Liver (tissue), 9 donors: ENCODE measurements around the gene ADGRB2. TPM values are rescaled to one million over a fixed set of nuclear protein-coding genes. Genes with fewer than 3 reads are reported as not detected.
A peak's percentile ranks its signal among the peaks of the same experiment; 100 is the strongest.

Experiments
- DNase-seq: peaks from one replicate; pipeline ENCODE4 v3.0.0-alpha.2; 2017; ENCODE audit warnings: low spot score
- H3K27ac ChIP-seq, 2 donors: one replicate each; pipeline ENCODE4 v1.7.0; 2013; ENCODE audit warnings: inconsistent platforms in 2 of 2, low read length in 2 of 2, control low read depth in 1 of 2, low read depth in 1 of 2, mild to moderate bottlenecking in 1 of 2
- H3K27me3 ChIP-seq, 4 donors: one replicate each; pipeline versions ENCODE4 v1.6.1 to v1.7.0; 2013; ENCODE audit warnings: low read length in 3 of 4, inconsistent platforms in 1 of 4, mild to moderate bottlenecking in 1 of 4, moderate library complexity in 1 of 4; ENCODE audit not compliant: control insufficient read depth in 4 of 4, insufficient read depth in 4 of 4
- H3K36me3 ChIP-seq, 4 donors: one replicate each; pipeline versions ENCODE4 v1.6.1 to v1.7.0; 2013; ENCODE audit warnings: low read length in 3 of 4, mild to moderate bottlenecking in 3 of 4, low read depth in 1 of 4, moderate library complexity in 1 of 4; ENCODE audit not compliant: control insufficient read depth in 4 of 4, insufficient read depth in 3 of 4
- H3K4me1 ChIP-seq, 4 donors: one replicate each; pipeline versions ENCODE4 v1.6.1 to v1.7.0; 2013; ENCODE audit warnings: low read length in 3 of 4, mild to moderate bottlenecking in 3 of 4, moderate library complexity in 1 of 4; ENCODE audit not compliant: control insufficient read depth in 4 of 4, insufficient read depth in 4 of 4
- H3K4me3 ChIP-seq, 3 donors: one replicate each; pipeline versions ENCODE4 v1.6.1 to v1.7.0; 2013; ENCODE audit warnings: low read length in 3 of 3, control low read depth in 1 of 3, low read depth in 1 of 3, mild to moderate bottlenecking in 1 of 3
- H3K9ac ChIP-seq, 2 donors: one replicate each; pipeline ENCODE4 v1.7.0; 2013; ENCODE audit warnings: low read length in 2 of 2, mild to moderate bottlenecking in 2 of 2, moderate library complexity in 2 of 2, control low read depth in 1 of 2, low read depth in 1 of 2
- H3K9me3 ChIP-seq, 4 donors: one replicate each; pipeline versions ENCODE4 v1.6.1 to v1.7.0; 2013; ENCODE audit warnings: low read length in 3 of 4; ENCODE audit not compliant: control insufficient read depth in 4 of 4
- ATF3 ChIP-seq: IDR thresholded peaks from 2 replicates; pipeline ENCODE4 v1.6.1; 2016; ENCODE audit warnings: antibody characterized with exemption
- GABPA ChIP-seq, 2 donors: IDR thresholded peaks in 1 of 2; conservative IDR thresholded peaks in 1 of 2; 2 replicates each; pipeline ENCODE4 v1.6.1; 2016; ENCODE audit warnings: antibody characterized with exemption in 2 of 2, mild to moderate bottlenecking in 1 of 2, moderate library complexity in 1 of 2
- HNF4G ChIP-seq: IDR thresholded peaks from 2 replicates; pipeline ENCODE4 v1.6.1; 2016; ENCODE audit warnings: antibody characterized with exemption
- NR2F2 ChIP-seq: IDR thresholded peaks from 2 replicates; pipeline ENCODE4 v1.6.1; 2016; ENCODE audit warnings: antibody characterized with exemption
- REST ChIP-seq: IDR thresholded peaks from 2 replicates; pipeline ENCODE4 v1.6.1; 2016; ENCODE audit warnings: antibody characterized with exemption, mild to moderate bottlenecking
- RXRA ChIP-seq, 2 donors: IDR thresholded peaks; 2 replicates each; pipeline ENCODE4 v1.6.1; 2017 to 2018; ENCODE audit warnings: antibody characterized with exemption in 2 of 2, mild to moderate bottlenecking in 1 of 2
- SP1 ChIP-seq: IDR thresholded peaks from 2 replicates; pipeline ENCODE4 v1.6.1; 2018; ENCODE audit warnings: antibody characterized with exemption, mild to moderate bottlenecking
- TAF1 ChIP-seq: conservative IDR thresholded peaks from 2 replicates; pipeline ENCODE4 v1.6.1; 2016; ENCODE audit warnings: antibody characterized with exemption, mild to moderate bottlenecking
- YY1 ChIP-seq: IDR thresholded peaks from 2 replicates; pipeline ENCODE4 v1.6.1; 2016; ENCODE audit warnings: antibody characterized with exemption, mild to moderate bottlenecking
- ZBTB33 ChIP-seq: IDR thresholded peaks from 2 replicates; pipeline ENCODE4 v1.6.1; 2016; ENCODE audit warnings: antibody characterized with exemption
- WGBS: extraction: QIAGEN DNeasy Blood & Tissue Kit; methylation state at CpG from one replicate; pipeline ENCODE4 v1.1.7; 2013; 5-methylcytosine and 5-hydroxymethylcytosine counted together
- polyA plus RNA-seq, 2 donors: library from polyadenylated mRNA; stranded (reverse) in 1 of 2; unstranded in 1 of 2; fragments of 200-250 nt in 1 of 2; fragments of >200 nt in 1 of 2; fragmentation: Nextera tagmentation in 1 of 2; extraction: Ambion mirVana in 1 of 2; gene quantifications; one replicate each; pipeline versions ENCODE4 v1.2.1 to v1.2.3, GENCODE V29; 2013 to 2015
- total RNA-seq, 2 donors: library from RNA; depleted of rRNA; stranded (reverse); fragments of >200 nt; gene quantifications; one replicate each; pipeline ENCODE4 v1.2.3, GENCODE V29; 2014
- TF ChIP-seq, protein P1 (sequence below): IDR thresholded peaks from 2 replicates; pipeline ENCODE4 v1.6.1; 2016; ENCODE audit warnings: antibody characterized with exemption
- donor health status: healthy.
- donor health status: healthy.
- donor health status: healthy.
- donor health status: healthy.
- donor health status: healthy.

Gene ADGRB2
- total and polyA plus RNA-seq, 4 donors, result under 0.01 to 0.05 (median 0.05) TPM; not detected in 1

- no peak overlapping the region for H3K4me3 ChIP-seq
- TF ChIP-seq ATF3 (no peak), NR2F2 (no peak), REST (no peak), SP1 (no peak), GABPA (IDR thresholded peaks at IDR 0.05 in 1 of 2, conservative IDR thresholded peaks at IDR 0.05 in 1 of 2) (no peak), YY1 (no peak), ZBTB33 (no peak)
- TF ChIP-seq, protein P1, sequence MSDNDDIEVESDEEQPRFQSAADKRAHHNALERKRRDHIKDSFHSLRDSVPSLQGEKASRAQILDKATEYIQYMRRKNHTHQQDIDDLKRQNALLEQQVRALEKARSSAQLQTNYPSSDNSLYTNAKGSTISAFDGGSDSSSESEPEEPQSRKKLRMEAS, result no peak
- no peaks in the 10 kb centered on the region for H3K36me3 ChIP-seq
- H3K4me1 ChIP-seq, result no peaks in the 10 kb centered on the region
- H3K9me3 ChIP-seq, result no peaks in the 10 kb centered on the region
- no peaks in the 10 kb centered on the region for H3K27me3 ChIP-seq
- H3K9ac ChIP-seq, result no peak overlapping the region
- no peak for DNase-seq
- WGBS, result 93% methylated on average over 2 of the region's 2 CpGs
- H3K27ac ChIP-seq, result no peak overlapping the region
Measured at GRCh38 chr1:31803610-31804009, 39.5 kb upstream of the ADGRB2 start.

GRCh38 chr1:31802190-31803150, 38.3 kb upstream of the ADGRB2 start:
- Histone ChIP-seq H3K9ac (peak overlapping the region in 1 of 2 donors; percentile 31), H3K36me3 (no peaks in the 10 kb centered on the region), H3K27ac (no peak overlapping the region), H3K9me3 (no peaks in the 10 kb centered on the region), H3K4me3 (peak overlapping the region in 1 of 3 donors; percentile 24), H3K4me1 (no peaks in the 10 kb centered on the region), H3K27me3 (peaks cover 0 to 4% (median under 1%) of the 10 kb centered on the region in 4 donors)
- TF ChIP-seq ZBTB33, result no peak
- TF ChIP-seq GABPA (IDR thresholded peaks at IDR 0.05 in 1 of 2, conservative IDR thresholded peaks at IDR 0.05 in 1 of 2), result no peak
- TF ChIP-seq TAF1, result no peak
- TF ChIP-seq, protein P1, result no peak
- TF ChIP-seq RXRA (IDR thresholded peaks at IDR 0.05), result no peak
- no peak for TF ChIP-seq HNF4G
- TF ChIP-seq ATF3, result no peak
- WGBS, result 60% methylated on average over 13 of the region's 13 CpGs
- DNase-seq, result no peak
